ENCODE data around the gene PXN.

PXN gene

GRCh38 chr12:120167529-120168095, 97.9 kb downstream of the PXN start:
- DNase-seq, result no peak

- DNase-seq, result no peak
Observed at GRCh38 chr12:120164293-120164692, 101.2 kb downstream of the PXN start.

GRCh38 chr12:120162763-120163162, 102.8 kb downstream of the PXN start:
- DNase-seq, result no peak

GRCh38 chr12:120161852-120162251, 103.7 kb downstream of the PXN start:
- no peak for DNase-seq
